Measurements from ENCODE around the gene MYL12B. TPM values are rescaled to one million over a fixed set of nuclear protein-coding genes. Genes with fewer than 3 reads are reported as not detected.

MYL12B gene
- total RNA-seq, 1 donor from 2014 or later = 185 TPM

GRCh38 chr18:3319399-3319798, 57.5 kb downstream of the MYL12B start:
- no peak overlapping the region for H3K27ac Mint-ChIP-seq
- POLR2A ChIA-PET = interaction anchor here (1.2 kb wide), 1 partner anchor 22 kb away, joined by 3 read pairs; no protein-coding TSS in a partner anchor
- intact Hi-C loops (cut with micrococcal nuclease) = no loop called here
- no peak overlapping the region for H3K4me3 Mint-ChIP-seq
- peaks cover 24% of the 10 kb centered on the region for H3K4me1 Mint-ChIP-seq
- ATAC-seq (ENCODE audit: low read depth) (no peak), DNase-seq (no peak)
- no peaks in the 10 kb centered on the region for H3K36me3 Mint-ChIP-seq (ENCODE audit: low read depth)
- no peak for TF ChIP-seq CTCF (IDR thresholded peaks at IDR 0.05)
- H3K27me3 Mint-ChIP-seq = no peaks in the 10 kb centered on the region
- H3K9me3 Mint-ChIP-seq = no peaks in the 10 kb centered on the region
- CTCF ChIA-PET = interaction anchor here (0.7 to 0.8 kb wide), 2 partner anchors 128 to 190 kb away, joined by 3 read pairs; no protein-coding TSS in a partner anchor

GRCh38 chr18:3319894-3320454, 58.0 kb downstream of the MYL12B start:
- intact Hi-C loops (cut with micrococcal nuclease) = loop anchor here (5.0 kb wide), 1 partner anchor 62 kb away; no protein-coding TSS in a partner anchor
- ChIA-PET POLR2A (interaction anchor here (1.2 to 1.5 kb wide), 2 partner anchors 23 to 128 kb away, joined by 3 to 4 read pairs; no protein-coding TSS in a partner anchor), CTCF (interaction anchor here (0.7 to 0.8 kb wide), 2 partner anchors 128 to 191 kb away, joined by 3 read pairs; no protein-coding TSS in a partner anchor)
- DNase-seq (no peak), ATAC-seq (ENCODE audit: low read depth) (no peak)
- no peaks in the 10 kb centered on the region for H3K27me3 Mint-ChIP-seq
- no peaks in the 10 kb centered on the region for H3K36me3 Mint-ChIP-seq (ENCODE audit: low read depth)
- H3K9me3 Mint-ChIP-seq = no peaks in the 10 kb centered on the region
- H3K27ac Mint-ChIP-seq = no peak overlapping the region
- no peak overlapping the region for H3K4me3 Mint-ChIP-seq
- peaks cover 24% of the 10 kb centered on the region for H3K4me1 Mint-ChIP-seq
- no peak for TF ChIP-seq CTCF (IDR thresholded peaks at IDR 0.05)

GRCh38 chr18:3321133-3321812, 59.3 kb downstream of the MYL12B start:
- CTCF ChIA-PET = interaction anchor here (0.6 kb wide), 1 partner anchor 73 kb away, joined by 3 read pairs; no protein-coding TSS in a partner anchor

GRCh38 chr18:3323900-3324299, 62.0 kb downstream of the MYL12B start:
- peak; percentile 37 for ATAC-seq (ENCODE audit: low read depth)
- DNase-seq = no peak
- H3K27ac Mint-ChIP-seq = no peak overlapping the region
- no peak for TF ChIP-seq CTCF (IDR thresholded peaks at IDR 0.05)
- H3K9me3 Mint-ChIP-seq = no peaks in the 10 kb centered on the region
- POLR2A ChIA-PET = interaction anchor here (0.9 kb wide), 1 partner anchor 130 kb away, joined by 6 read pairs; no protein-coding TSS in a partner anchor
- CTCF ChIA-PET = interaction anchor here (1.0 to 3.5 kb wide), 7 partner anchors 26 to 342 kb away, joined by 3 to 19 read pairs (median 6); partner anchors contain the start of gene TGIF1
- H3K4me3 Mint-ChIP-seq = no peak overlapping the region
- intact Hi-C loops (cut with micrococcal nuclease) = loop anchor here (1.0 to 5.0 kb wide), 5 partner anchors 27 to 272 kb away; no protein-coding TSS in a partner anchor
- H3K27me3 Mint-ChIP-seq = no peaks in the 10 kb centered on the region
- peaks cover 24% of the 10 kb centered on the region for H3K4me1 Mint-ChIP-seq
- H3K36me3 Mint-ChIP-seq (ENCODE audit: low read depth) = no peaks in the 10 kb centered on the region

More at GRCh38 chr18:3321133-3321812, 59.3 kb downstream of the MYL12B start:
- Mint-ChIP-seq H3K4me3 (no peak overlapping the region), H3K36me3 (ENCODE audit: low read depth) (no peaks in the 10 kb centered on the region), H3K27ac (no peak overlapping the region), H3K27me3 (no peaks in the 10 kb centered on the region), H3K4me1 (peaks cover 24% of the 10 kb centered on the region), H3K9me3 (no peaks in the 10 kb centered on the region)
- DNase-seq (no peak), ATAC-seq (ENCODE audit: low read depth) (no peak)
- TF ChIP-seq CTCF (IDR thresholded peaks at IDR 0.05) = no peak
- POLR2A ChIA-PET = interaction anchor here (1.4 to 1.5 kb wide), 2 partner anchors 127 to 345 kb away, joined by 3 to 4 read pairs; no protein-coding TSS in a partner anchor
- intact Hi-C loops (cut with micrococcal nuclease) = loop anchor here (5.0 kb wide), 1 partner anchor 61 kb away; no protein-coding TSS in a partner anchor

Other genes starting within 250 kb of the MYL12B start
- 21.8 and 24.4 TPM in 2 replicates for gene LPIN2, start 249.0 kb upstream of the MYL12B start, total RNA-seq
- 4.1 and 4.9 TPM in 2 replicates for gene MYOM1, start 42.2 kb upstream of the MYL12B start, total RNA-seq
- 394 and 395 TPM in 2 replicates for gene MYL12A, start 14.3 kb upstream of the MYL12B start, total RNA-seq
- 76.3 and 90.3 TPM in 2 replicates for gene TGIF1, start 188.0 kb downstream of the MYL12B start, total RNA-seq